Spinal cord (tissue), 10 donors: ENCODE results near the gene FAM217A. TPM values are rescaled to one million over a fixed set of nuclear protein-coding genes. Genes with fewer than 3 reads are reported as not detected.
"Not testable (repeated sequence)": the region's sequence is repeated elsewhere in the genome, so short reads cannot be mapped to it uniquely, and the experiment has no call there.

Experiments
- DNase-seq, 6 donors: peaks; one replicate each; pipeline versions ENCODE4 v3.0.0 to v3.0.0-alpha.2; 2013 to 2015; ENCODE audit warnings: low spot score in 6 of 6, low read depth in 4 of 6
- H3K27ac ChIP-seq: one replicate; pipeline ENCODE4 v1.5.1; 2013; ENCODE audit warnings: low read depth, low read length, control low read depth
- H3K27me3 ChIP-seq: one replicate; pipeline ENCODE4 v1.6.1; 2013; ENCODE audit warnings: low read length; ENCODE audit not compliant: control insufficient read depth, insufficient read depth
- H3K36me3 ChIP-seq: one replicate; pipeline ENCODE4 v1.6.1; 2013; ENCODE audit warnings: low read length; ENCODE audit not compliant: control insufficient read depth, insufficient read depth
- H3K4me1 ChIP-seq: one replicate; pipeline ENCODE4 v1.6.1; 2013; ENCODE audit warnings: low read length; ENCODE audit not compliant: control insufficient read depth, insufficient read depth
- H3K4me3 ChIP-seq: one replicate; pipeline ENCODE4 v1.5.1; 2013; ENCODE audit warnings: low read depth, low read length, control low read depth
- H3K9me3 ChIP-seq: one replicate; pipeline ENCODE4 v1.6.1; 2013; ENCODE audit warnings: low read length; ENCODE audit not compliant: control insufficient read depth, insufficient read depth
- WGBS: methylation state at CpG from one replicate; pipeline ENCODE4 v1.1.5; 2013; ENCODE audit warnings: missing lambda C conversion rate; ENCODE audit not compliant: insufficient coverage; 5-methylcytosine and 5-hydroxymethylcytosine counted together
- polyA plus RNA-seq, 2 donors: library from polyadenylated mRNA; unstranded; fragments of 120-200 nt; gene quantifications; one replicate each; pipeline ENCODE4 v1.2.1, GENCODE V29; 2013; ENCODE audit not compliant: insufficient read length in 2 of 2
- total RNA-seq, 2 donors: library from RNA; depleted of rRNA in 1 of 2; stranded (reverse); fragments of 120-200 nt in 1 of 2; fragments of >200 nt in 1 of 2; gene quantifications; one replicate each; pipeline versions ENCODE4 v1.2.3 to v1.2.4, GENCODE V29; 2013 to 2014
- donor health status: healthy.

Gene FAM217A
- total and polyA plus RNA-seq, 4 donors = 1.0 TPM; not detected in 3

DNA sequence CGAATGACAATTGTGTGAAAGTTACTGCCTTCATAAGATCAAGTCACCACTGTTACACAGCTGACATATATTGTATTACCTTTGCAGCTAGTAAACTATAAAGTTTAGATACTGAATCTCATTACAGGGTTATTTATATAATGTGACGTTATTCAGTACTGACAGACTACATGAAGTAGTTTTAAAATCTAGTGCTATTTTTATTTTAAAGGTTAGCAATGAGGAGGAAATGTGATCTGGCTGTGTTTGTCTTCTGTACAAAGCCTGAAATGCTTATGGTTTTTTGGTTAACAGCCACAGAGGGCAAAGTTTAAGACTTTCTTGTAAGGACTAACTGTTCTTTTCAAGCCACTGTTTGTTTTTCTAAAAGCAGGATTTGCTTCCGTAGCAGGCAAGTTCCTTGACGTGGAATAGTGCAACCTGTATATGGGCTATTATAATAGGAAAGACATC lies 30.5 kb upstream of the FAM217A start:
- H3K27ac ChIP-seq = not testable (repeated sequence)
- no CpG with 5 or more reads among the region's 4 CpGs for WGBS

DNA sequence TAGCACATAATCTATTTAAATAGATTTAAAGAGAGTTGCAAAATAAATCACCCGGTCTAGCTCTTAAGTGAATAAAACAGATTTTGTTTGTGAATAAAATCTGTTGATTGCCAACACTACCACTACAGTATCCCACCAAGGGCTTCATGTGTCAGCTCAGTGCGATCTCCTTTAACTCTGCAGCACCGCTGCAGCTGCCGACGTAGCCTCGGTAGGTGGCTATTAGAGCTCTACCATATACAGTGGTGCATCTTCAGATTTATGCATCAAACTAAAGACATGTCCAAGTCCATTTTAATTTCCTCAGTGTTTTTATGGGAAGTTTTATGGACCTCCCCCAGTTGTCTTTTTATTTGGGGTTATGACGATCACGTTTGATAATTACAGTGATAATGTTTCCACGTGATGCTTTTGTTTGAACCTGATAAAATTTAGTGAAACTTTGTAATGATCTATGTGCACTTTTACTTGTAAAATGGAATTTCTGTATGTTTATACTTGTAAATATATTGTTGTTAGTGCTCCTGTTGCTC lies 29.7 kb upstream of the FAM217A start:
- no peak overlapping the region for H3K27ac ChIP-seq
- WGBS = 86% methylated on average over 3 of the region's 9 CpGs
- no peaks in the 10 kb centered on the region for H3K36me3 ChIP-seq

More for the DNA sequence above, 30.5 kb upstream of the FAM217A start:
- DNase-seq, H3K27me3 ChIP-seq, H3K36me3 ChIP-seq, H3K4me1 ChIP-seq, H3K9me3 ChIP-seq, H3K4me3 ChIP-seq: not testable (repeated sequence)

DNA sequence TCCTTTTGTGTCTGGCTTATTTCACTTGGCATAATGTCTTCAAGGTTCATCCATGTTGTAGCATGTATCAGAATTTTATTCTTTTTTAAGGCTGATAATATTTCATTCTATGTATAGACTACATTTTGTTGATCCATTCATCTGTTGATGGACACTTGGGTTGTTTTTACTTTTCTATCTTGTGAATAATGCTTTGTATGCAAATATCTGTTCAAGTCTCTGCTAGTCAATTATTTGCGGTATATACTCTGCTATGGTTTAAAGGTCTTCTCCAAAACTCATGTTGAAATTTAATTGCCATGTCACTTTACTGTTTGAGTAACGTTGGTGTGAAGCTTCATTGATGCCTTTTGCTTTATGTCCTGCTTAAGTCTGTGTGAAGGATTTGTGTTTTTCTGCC lies 28.9 kb upstream of the FAM217A start:
- DNase-seq = no peak

More for the DNA sequence above, 29.7 kb upstream of the FAM217A start:
- DNase-seq = no peak
- H3K4me3 ChIP-seq = no peak overlapping the region
- H3K9me3 ChIP-seq = peaks cover 3% of the 10 kb centered on the region
- no peaks in the 10 kb centered on the region for H3K27me3 ChIP-seq
- H3K4me1 ChIP-seq = no peaks in the 10 kb centered on the region

DNA sequence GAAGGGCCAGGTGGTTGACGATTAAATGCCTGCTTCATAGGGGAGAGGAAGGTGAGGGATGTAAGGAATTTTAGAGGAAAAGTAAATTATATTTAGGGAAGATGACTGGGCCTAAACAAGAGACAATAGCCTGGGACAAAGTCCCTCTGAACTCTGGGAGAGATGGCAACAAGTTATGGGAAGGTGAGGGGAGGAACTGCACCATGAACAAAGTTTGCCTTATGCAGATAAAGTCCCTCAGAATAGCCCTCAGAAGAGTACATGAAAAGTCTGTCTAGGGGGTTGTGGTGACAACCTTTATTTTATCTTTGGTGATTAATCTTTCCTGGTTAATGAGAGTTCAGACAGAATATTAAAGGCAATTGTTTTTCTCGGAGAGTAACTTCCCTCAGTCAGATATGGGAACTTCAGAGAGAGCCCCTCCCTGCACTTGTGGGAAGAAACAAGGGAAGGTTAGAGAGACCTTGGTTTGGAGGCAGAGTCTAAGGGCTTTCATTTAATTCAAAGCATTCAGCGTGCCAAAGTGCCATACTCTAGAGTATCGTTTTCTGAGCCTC lies 27.1 kb upstream of the FAM217A start:
- no peak overlapping the region for H3K27ac ChIP-seq
- 57% methylated on average over 2 of the region's 4 CpGs for WGBS

More for the DNA sequence above, 28.9 kb upstream of the FAM217A start:
- Histone ChIP-seq H3K4me3 (no peak overlapping the region), H3K9me3 (peaks cover 3% of the 10 kb centered on the region), H3K27me3 (no peaks in the 10 kb centered on the region), H3K36me3 (no peaks in the 10 kb centered on the region), H3K27ac (no peak overlapping the region), H3K4me1 (no peaks in the 10 kb centered on the region)
- WGBS = no CpG with 5 or more reads among the region's 2 CpGs

DNA sequence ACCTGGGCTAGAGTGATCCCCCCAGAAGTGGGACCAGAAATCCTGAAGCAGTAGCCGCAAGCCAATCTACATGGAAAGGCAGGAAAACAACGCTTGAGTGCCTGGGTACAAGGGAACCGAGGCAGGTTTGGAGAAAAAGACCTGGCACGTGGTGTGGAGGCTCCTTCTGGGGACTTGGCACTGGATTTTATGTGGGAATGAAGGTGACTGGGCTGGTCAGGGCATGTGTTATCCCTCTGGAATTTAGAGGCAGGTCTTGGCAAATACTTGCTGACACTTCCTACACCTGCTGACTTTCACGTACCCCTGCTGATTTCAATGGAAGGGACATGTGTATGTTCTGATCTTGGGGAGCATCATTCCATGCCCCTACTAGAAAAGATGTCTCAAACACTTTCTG lies 25.0 kb upstream of the FAM217A start:
- DNase-seq = no peak
- 91% methylated on average over 4 of the region's 5 CpGs for WGBS
- Histone ChIP-seq H3K36me3 (no peaks in the 10 kb centered on the region), H3K27ac (no peak overlapping the region), H3K4me1 (no peaks in the 10 kb centered on the region), H3K4me3 (no peak overlapping the region), H3K27me3 (no peaks in the 10 kb centered on the region), H3K9me3 (no peaks in the 10 kb centered on the region)

More for the DNA sequence above, 27.1 kb upstream of the FAM217A start:
- Histone ChIP-seq H3K36me3 (no peaks in the 10 kb centered on the region), H3K4me1 (no peaks in the 10 kb centered on the region), H3K27me3 (no peaks in the 10 kb centered on the region), H3K9me3 (no peaks in the 10 kb centered on the region), H3K4me3 (no peak overlapping the region)
- DNase-seq = no peak

DNA sequence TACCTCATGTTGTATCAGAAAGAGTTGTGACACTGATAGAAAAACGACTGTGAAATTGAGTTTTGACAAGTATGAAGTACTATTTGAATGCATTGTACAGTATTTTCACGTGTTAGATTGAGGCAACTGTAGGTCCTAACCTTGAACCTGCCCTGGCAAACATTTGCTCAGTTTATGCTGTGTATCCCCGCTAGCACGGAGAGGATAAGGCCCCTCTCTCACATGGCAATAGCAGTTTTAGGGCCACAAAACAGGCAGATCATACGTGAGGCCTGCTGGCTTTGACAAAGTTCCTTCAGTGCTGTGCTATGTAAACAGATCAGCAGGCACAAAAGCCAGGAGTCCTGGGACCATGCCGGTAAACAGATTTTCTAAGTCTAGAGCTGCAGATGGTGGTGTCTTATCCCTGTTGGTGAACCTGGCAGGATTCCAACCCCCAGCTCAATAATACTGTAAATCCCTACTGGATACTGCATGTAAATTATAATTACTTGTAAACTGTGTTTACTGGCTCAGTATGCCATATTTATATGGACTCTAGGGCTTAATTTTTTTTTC lies 23.8 kb upstream of the FAM217A start:
- no peak overlapping the region for H3K27ac ChIP-seq
- no peaks in the 10 kb centered on the region for H3K4me1 ChIP-seq
- 54% methylated on average over 5 of the region's 6 CpGs for WGBS
- H3K27me3 ChIP-seq = no peaks in the 10 kb centered on the region
- H3K36me3 ChIP-seq = no peaks in the 10 kb centered on the region
- no peaks in the 10 kb centered on the region for H3K9me3 ChIP-seq
- no peak overlapping the region for H3K4me3 ChIP-seq
- peak in 2 of 6 donors; percentile 77 to 79 for DNase-seq

DNA sequence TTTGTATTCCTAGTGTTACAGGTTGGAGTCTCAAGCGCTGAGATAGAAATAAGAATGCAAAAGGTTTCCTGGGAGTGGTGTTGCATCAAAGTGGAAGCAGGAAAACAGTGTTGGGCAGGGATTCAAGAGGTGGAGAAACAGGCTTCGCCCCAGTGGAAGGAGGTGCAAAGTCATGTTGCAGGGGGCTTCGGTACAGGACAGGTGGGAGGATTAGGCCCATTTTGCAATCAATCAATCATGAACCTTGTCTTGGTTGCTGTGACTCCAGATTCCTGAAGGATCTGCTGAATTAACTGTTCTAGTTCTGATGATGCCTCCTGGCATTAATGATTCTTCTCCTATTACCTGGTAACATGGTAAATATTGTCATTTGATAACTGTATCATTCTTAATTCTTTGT lies 22.4 kb upstream of the FAM217A start:
- DNase-seq = no peak
- H3K36me3 ChIP-seq = no peaks in the 10 kb centered on the region
- no peak overlapping the region for H3K27ac ChIP-seq
- no peaks in the 10 kb centered on the region for H3K4me1 ChIP-seq
- no peaks in the 10 kb centered on the region for H3K27me3 ChIP-seq
- WGBS = 100% methylated on average over 3 of the region's 3 CpGs
- no peak overlapping the region for H3K4me3 ChIP-seq
- H3K9me3 ChIP-seq = no peaks in the 10 kb centered on the region

DNA sequence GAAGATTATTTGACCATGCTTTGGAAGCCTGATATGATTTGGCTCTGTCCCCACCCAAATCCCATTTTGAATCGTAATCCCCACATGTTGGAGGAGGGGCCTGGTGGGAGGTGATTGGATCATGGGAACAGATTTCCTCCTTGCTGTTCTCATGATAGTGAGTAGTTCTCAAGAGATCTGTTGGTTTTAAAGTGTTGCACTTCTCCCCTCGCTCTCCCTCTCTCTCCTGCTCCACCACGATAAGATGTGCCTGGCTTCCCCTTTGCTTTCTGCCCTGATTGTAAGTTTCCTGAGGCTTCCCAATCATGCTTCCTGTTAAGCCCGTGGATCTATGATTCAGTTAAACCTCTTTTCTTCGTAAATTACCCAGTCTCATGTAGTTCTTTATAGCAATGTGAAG lies 21.7 kb upstream of the FAM217A start:
- H3K27ac ChIP-seq = no peak overlapping the region
- no peak for DNase-seq
- no peak overlapping the region for H3K4me3 ChIP-seq
- H3K9me3 ChIP-seq = no peaks in the 10 kb centered on the region
- 80% methylated on average over 1 of the region's 5 CpGs for WGBS
- H3K36me3 ChIP-seq = no peaks in the 10 kb centered on the region
- H3K27me3 ChIP-seq = no peaks in the 10 kb centered on the region
- H3K4me1 ChIP-seq = no peaks in the 10 kb centered on the region

DNA sequence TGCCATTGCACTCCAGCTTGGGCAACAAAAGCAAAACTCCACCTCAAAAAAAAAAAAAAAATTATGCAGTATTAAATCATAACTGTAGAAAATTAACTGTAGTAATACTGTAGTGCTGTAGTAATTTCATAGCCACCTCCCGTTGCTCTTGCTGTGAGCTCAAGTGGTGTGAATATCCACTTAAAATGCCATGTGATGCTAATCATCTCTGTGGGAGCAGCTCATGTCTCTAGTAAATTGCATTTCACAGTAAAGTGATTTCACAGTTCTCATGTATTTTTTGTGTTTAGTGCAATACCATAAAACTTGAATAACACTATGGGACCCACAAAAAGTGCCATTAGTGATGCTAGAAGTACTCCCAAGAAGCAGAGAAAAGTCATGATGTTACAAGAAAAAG lies 14.4 kb upstream of the FAM217A start:
- no peaks in the 10 kb centered on the region for H3K9me3 ChIP-seq
- no peaks in the 10 kb centered on the region for H3K27me3 ChIP-seq
- H3K36me3 ChIP-seq = no peaks in the 10 kb centered on the region
- no peak overlapping the region for H3K27ac ChIP-seq
- no peaks in the 10 kb centered on the region for H3K4me1 ChIP-seq
- DNase-seq = peak in 4 of 6 donors; percentile 22 to 97 (median 49)
- H3K4me3 ChIP-seq = no peak overlapping the region
- no CpG with 5 or more reads among the region's 1 CpG for WGBS

DNA sequence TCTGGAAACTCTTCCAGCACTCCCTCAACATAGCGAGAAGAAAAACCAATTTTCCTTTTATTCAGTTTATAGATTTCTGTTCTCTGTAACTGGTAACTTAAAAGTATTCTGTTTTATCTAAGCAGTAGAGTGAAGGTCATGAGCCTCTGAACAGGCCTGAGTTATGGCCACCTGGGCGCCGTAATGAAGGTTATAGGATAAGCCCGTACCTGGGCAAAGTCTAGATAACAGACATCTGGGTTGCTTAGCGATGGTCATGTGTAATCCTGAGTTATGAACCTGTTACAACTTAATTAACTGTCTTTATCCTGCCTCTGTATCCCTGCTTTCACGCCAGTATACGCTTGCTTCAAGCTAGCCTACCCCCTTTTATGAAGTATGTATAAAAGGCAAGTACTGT lies 13.0 kb upstream of the FAM217A start:
- H3K36me3 ChIP-seq = no peaks in the 10 kb centered on the region
- 90% methylated on average over 4 of the region's 7 CpGs for WGBS
- H3K27me3 ChIP-seq = no peaks in the 10 kb centered on the region
- no peaks in the 10 kb centered on the region for H3K4me1 ChIP-seq
- H3K27ac ChIP-seq = no peak overlapping the region
- DNase-seq = no peak
- no peaks in the 10 kb centered on the region for H3K9me3 ChIP-seq
- H3K4me3 ChIP-seq = no peak overlapping the region
